Duodenal mucosa (tissue), 2 donors: Measurements from ENCODE around the gene HPSE.
A peak's percentile ranks its signal among the peaks of the same experiment; 100 is the strongest.

Experiments used
- H3K27ac ChIP-seq: one replicate; pipeline ENCODE4 v1.7.0; 2013; ENCODE audit warnings: low read depth, low read length
- H3K27me3 ChIP-seq, 2 donors: one replicate each; pipeline ENCODE4 v1.7.0; 2013; ENCODE audit warnings: low read length in 2 of 2, control low read depth in 1 of 2; ENCODE audit not compliant: insufficient read depth in 2 of 2, control insufficient read depth in 1 of 2
- H3K36me3 ChIP-seq, 2 donors: one replicate each; pipeline ENCODE4 v1.7.0; 2013; ENCODE audit warnings: low read length in 2 of 2, control low read depth in 1 of 2; ENCODE audit not compliant: insufficient read depth in 2 of 2, control insufficient read depth in 1 of 2
- H3K4me1 ChIP-seq, 2 donors: one replicate each; pipeline ENCODE4 v1.7.0; 2013; ENCODE audit warnings: low read length in 2 of 2, control low read depth in 1 of 2; ENCODE audit not compliant: insufficient read depth in 2 of 2, control insufficient read depth in 1 of 2
- H3K4me3 ChIP-seq, 2 donors: one replicate each; pipeline ENCODE4 v1.7.0; 2013; ENCODE audit warnings: low read length in 2 of 2, low read depth in 1 of 2
- H3K9ac ChIP-seq, 2 donors: one replicate each; pipeline ENCODE4 v1.7.0; 2013; ENCODE audit warnings: low read length in 2 of 2, low read depth in 1 of 2
- H3K9me3 ChIP-seq, 2 donors: one replicate each; pipeline ENCODE4 v1.7.0; 2013; ENCODE audit warnings: low read length in 2 of 2, control low read depth in 1 of 2; ENCODE audit not compliant: control insufficient read depth in 1 of 2

The HPSE gene

DNA sequence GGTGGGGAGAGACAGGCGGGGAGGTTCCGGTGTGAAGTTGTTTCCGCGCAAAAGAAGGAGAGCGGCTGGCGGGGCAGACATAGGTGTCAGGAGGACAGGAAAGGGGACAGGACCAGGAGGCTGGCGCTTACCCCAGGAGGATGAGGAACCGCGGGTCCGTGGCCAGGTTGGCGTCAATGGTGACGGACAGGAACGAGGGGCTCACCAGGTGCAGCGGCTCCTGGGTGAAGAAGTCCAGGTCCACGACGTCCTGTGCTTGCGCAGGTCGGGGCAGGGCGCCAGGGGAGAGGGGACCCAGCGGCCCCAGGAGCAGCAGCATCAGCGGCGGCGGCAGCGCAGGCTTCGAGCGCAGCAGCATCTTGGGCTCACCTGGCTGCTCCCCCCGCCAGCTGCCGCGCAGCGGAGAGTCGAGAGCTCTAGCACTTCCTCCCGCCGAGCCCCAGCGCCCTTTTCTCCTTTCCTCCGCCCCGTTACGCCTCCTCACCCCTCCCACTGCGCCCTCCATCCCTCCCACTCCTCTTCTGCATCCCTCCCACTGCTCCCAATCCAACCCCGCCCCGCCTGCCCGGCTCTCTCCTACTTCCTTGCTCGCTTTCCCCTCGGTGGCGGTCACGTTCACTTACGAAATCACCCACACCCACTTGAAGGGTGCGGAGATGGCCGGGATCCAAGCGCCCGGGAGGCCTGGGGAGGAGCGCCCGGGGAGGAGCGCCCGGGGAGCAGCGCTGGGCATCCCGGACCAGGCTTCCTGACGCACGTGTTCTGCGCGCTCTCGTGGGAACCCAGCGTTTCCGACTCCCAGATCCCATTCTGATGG lies at the start of gene HPSE:
TSS of gene HPSE (minus strand) at position 424 of the 817 bp plus-strand sequence. CDS start at position 358, 66 bp downstream.
- Histone ChIP-seq H3K27ac (no peak within 1 kb of the TSS), H3K4me1 (peaks cover 5 to 16% of the 10 kb centered on the region in 2 donors), H3K36me3 (no peaks in the 10 kb centered on the region), H3K27me3 (no peaks in the 10 kb centered on the region), H3K9me3 (no peaks in the 10 kb centered on the region), H3K9ac (peak within 1 kb of the TSS; percentile 46 to 76), H3K4me3 (peak within 1 kb of the TSS; percentile 67 to 82)

DNA sequence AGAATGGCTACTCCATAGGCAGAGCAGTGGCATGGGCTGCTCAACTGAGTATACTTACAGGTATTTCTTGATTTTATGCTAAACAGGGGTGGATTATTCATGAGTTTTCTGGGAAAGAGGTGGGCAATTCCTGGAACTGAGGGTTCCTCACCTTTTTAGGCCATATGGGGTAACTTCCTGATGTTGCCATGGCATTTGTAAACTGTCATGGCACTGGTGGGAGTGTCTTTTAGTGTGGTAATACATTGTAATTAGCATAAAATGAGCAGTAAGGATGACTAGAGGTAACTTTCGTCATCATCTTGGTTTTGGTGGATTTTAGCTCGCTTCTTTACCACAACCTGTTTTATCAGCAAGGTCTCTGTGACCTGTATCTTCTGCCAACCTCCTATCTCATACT lies 48.2 kb upstream of the HPSE start:
- Histone ChIP-seq H3K27ac (no peak overlapping the region), H3K36me3 (no peaks in the 10 kb centered on the region), H3K9ac (no peak overlapping the region), H3K4me1 (no peaks in the 10 kb centered on the region), H3K9me3 (peaks cover 10% of the 10 kb centered on the region in 2 donors), H3K4me3 (no peak overlapping the region), H3K27me3 (no peaks in the 10 kb centered on the region)

DNA sequence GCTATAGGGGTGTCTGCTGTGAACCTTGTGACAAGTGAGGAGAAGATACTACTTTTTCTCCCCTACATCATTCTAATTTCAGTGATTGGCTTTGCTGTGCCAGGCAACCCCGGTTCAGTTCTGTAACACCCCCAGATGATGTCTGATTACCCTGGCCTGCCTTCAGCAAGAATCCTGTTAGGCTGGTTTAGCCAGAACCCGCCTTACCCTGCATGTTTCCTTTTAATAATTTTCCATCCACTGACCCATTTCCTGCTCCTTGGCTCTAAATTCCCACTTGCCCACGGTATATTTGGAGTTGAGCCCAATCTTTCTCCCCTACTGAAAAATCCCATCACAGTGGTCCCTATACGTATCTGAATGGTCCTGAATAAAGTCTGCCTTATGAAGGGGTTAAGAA lies 46.5 kb upstream of the HPSE start:
- Histone ChIP-seq H3K4me1 (no peaks in the 10 kb centered on the region), H3K4me3 (no peak overlapping the region), H3K9ac (no peak overlapping the region), H3K27ac (no peak overlapping the region), H3K27me3 (no peaks in the 10 kb centered on the region), H3K36me3 (no peaks in the 10 kb centered on the region), H3K9me3 (peaks cover 10% of the 10 kb centered on the region in 2 donors)

DNA sequence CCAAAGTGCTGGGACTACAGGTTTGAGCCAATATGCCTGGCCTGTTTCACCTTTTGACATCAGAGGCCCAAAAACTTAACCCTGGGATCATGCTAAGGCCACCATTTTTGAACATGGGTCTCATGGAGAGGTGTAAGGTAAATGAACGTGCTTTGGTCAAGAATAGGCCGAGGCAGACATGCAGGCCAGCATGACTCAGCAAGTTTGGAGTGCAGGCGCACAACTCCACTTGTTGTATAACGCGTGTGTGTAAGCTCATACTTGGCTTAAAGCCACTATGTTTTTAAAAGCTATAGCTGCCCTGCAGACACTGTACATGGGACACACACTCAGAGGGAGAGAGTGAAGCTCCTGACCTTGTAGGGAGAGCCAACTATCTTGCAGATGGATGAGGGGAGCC lies 43.8 kb upstream of the HPSE start:
- H3K27me3 ChIP-seq, result no peaks in the 10 kb centered on the region
- no peak overlapping the region for H3K27ac ChIP-seq
- H3K36me3 ChIP-seq, result no peaks in the 10 kb centered on the region
- no peaks in the 10 kb centered on the region for H3K4me1 ChIP-seq
- no peak overlapping the region for H3K4me3 ChIP-seq
- H3K9me3 ChIP-seq, result peaks cover 10% of the 10 kb centered on the region in 2 donors
- no peak overlapping the region for H3K9ac ChIP-seq

DNA sequence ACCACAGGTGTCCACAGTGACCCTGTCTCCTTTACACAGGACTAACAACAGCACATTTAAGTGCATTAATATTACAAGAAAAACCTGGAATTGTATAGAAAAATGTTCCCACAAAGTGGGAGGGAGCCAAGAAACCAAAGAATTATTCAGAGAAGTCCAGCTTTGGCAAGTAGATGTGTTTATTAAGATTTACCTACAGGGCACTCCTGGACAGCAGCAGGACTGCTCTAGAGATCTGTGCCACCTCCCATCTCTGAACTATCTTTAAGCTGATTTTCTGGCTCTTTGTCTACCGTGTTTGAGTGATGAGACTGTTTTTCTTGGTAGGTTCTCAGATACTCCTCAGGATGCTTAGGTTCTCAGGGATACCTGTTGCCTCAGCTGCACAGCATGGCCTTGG lies 38.3 kb upstream of the HPSE start:
- Histone ChIP-seq H3K9ac (no peak overlapping the region), H3K9me3 (peaks cover 0 to under 1% of the 10 kb centered on the region in 2 donors)

DNA sequence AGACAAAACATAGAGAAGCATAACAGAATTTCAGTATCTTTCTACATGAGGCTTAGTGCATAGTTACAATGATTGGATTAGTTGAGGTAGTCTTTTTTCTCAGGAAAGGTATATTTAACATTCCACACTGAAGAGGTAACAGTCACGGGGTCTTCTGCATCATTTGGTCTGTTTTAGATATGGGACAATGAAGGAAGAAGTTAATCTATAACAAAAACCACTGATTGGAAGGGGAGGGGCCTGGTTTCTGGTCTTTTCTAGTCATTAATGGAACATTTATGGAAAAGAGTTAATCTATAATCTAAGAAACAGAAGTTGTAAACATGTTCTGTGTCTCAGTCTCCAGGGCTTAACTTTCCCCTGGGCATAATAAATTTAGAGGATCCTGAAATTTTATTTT lies 37.3 kb upstream of the HPSE start:
- H3K27ac ChIP-seq, result no peak overlapping the region
- H3K4me1 ChIP-seq, result no peaks in the 10 kb centered on the region

More for the DNA sequence above, 38.3 kb upstream of the HPSE start:
- Histone ChIP-seq H3K27me3 (no peaks in the 10 kb centered on the region), H3K36me3 (no peaks in the 10 kb centered on the region), H3K27ac (no peak overlapping the region), H3K4me3 (no peak overlapping the region), H3K4me1 (no peaks in the 10 kb centered on the region)

DNA sequence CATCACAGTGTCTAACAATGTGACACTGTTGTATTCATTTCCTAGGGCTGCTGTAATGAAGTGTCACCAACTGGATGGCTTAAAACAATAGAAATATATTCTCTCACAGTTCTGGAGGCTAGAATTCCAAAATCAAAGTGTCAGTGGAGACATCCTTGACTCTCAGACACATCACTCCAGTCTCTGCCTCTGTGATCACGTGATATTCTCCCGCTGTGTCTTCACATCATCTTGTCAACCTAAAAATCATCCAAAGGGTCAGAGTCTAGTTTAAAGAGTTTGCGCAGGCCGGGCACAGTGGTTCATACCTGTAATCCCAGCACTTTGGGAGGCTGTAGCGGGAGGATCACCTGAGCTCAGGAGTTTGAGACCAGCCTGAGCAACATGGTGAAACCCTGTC lies 36.6 kb upstream of the HPSE start:
- H3K9ac ChIP-seq, result no peak overlapping the region
- no peaks in the 10 kb centered on the region for H3K27me3 ChIP-seq
- no peaks in the 10 kb centered on the region for H3K9me3 ChIP-seq
- no peaks in the 10 kb centered on the region for H3K36me3 ChIP-seq
- no peak overlapping the region for H3K4me3 ChIP-seq
- H3K4me1 ChIP-seq, result no peaks in the 10 kb centered on the region
- H3K27ac ChIP-seq, result no peak overlapping the region

More for the DNA sequence above, 37.3 kb upstream of the HPSE start:
- Histone ChIP-seq H3K9ac (no peak overlapping the region), H3K4me3 (no peak overlapping the region), H3K36me3 (no peaks in the 10 kb centered on the region), H3K9me3 (no peaks in the 10 kb centered on the region), H3K27me3 (no peaks in the 10 kb centered on the region)

DNA sequence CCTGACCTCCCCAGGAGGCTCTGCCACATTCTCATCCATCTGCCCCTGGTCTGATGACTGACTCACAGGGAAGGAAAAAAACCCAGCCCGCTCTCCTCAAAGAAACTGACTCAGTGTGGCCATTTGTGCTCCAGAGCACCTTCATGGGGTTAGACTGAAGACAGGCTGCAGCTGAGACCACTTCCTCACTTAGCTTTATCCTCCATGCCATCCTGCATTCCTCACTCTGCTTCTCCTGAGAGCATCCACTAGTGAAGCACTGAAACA lies 35.9 kb upstream of the HPSE start:
- Histone ChIP-seq H3K9me3 (no peaks in the 10 kb centered on the region), H3K27me3 (no peaks in the 10 kb centered on the region), H3K27ac (no peak overlapping the region), H3K4me1 (no peaks in the 10 kb centered on the region), H3K36me3 (no peaks in the 10 kb centered on the region), H3K4me3 (no peak overlapping the region), H3K9ac (no peak overlapping the region)

DNA sequence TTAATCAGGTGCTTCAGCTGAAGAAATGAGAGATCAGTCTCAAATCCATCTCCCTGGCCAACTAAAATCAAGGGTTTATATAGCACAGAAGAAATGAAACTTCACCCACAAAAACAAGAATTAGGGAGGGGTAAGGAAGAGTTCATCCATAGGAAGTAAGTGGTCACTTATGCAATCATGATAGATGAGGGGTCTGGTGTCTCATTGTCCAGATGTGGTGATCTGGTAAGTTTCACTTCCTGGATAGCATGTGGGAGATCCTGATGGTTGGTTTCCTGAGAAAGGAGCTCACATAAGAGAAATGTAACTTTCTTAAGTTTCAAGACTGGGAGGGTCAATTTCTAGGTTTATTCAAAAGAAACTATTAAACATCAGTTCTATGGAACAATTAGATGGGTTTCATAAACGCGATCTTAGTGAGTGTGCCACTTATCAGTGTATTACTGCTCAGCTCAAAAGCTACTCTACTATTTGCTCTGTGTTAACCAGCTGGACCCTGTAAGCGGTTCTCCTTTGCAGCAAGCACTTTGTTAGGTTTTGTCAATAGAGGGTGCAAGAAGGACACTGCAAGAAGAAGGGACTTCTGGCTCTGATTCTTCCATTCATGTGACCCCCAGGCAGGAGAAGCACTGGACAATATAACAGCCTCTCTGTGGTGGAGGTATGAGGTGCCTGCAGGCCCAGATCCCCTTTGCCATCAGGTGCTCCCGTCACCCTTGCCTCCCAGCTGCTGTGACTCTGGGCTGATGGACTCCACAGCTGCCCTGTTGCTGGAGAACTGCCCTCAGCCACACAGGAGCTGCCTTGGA lies 35.4 kb upstream of the HPSE start:
- H3K36me3 ChIP-seq, result no peaks in the 10 kb centered on the region
- H3K9ac ChIP-seq, result no peak overlapping the region
- H3K27ac ChIP-seq, result no peak overlapping the region
- H3K27me3 ChIP-seq, result no peaks in the 10 kb centered on the region
- no peaks in the 10 kb centered on the region for H3K9me3 ChIP-seq
- H3K4me3 ChIP-seq, result no peak overlapping the region
- no peaks in the 10 kb centered on the region for H3K4me1 ChIP-seq

DNA sequence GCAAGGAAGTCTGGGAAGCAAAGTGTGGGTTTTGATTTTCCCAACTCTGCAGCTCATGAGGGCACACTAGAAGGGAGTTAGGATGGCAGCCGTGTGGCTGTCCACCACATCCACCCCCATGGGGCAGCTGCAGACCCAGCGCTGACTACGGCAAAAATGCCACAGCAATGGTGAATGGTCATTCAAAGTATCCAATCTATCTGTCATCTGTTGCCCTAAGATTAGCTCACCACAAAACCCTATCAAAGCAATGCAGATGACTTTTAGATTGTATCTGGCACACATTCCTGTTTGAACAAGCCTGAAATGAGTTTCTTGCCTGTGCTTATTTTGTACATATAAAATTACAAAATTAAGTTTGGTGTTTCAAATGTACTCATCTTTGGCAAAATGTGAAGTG lies 29.7 kb upstream of the HPSE start:
- Histone ChIP-seq H3K27me3 (no peaks in the 10 kb centered on the region), H3K27ac (no peak overlapping the region), H3K4me1 (peaks cover 4 to 5% of the 10 kb centered on the region in 2 donors), H3K36me3 (no peaks in the 10 kb centered on the region), H3K9ac (no peak overlapping the region), H3K9me3 (no peaks in the 10 kb centered on the region), H3K4me3 (no peak overlapping the region)
